Measurements from ENCODE around the gene JAM3. TPM values are rescaled to one million over a fixed set of nuclear protein-coding genes. Genes with fewer than 3 reads are reported as not detected.

Gene JAM3
- total and polyA plus RNA-seq, 2 donors (not counting 3 experiments of a cell fraction or from before 2014, with no cell fraction given) = 78.8 to 137 TPM

DNA sequence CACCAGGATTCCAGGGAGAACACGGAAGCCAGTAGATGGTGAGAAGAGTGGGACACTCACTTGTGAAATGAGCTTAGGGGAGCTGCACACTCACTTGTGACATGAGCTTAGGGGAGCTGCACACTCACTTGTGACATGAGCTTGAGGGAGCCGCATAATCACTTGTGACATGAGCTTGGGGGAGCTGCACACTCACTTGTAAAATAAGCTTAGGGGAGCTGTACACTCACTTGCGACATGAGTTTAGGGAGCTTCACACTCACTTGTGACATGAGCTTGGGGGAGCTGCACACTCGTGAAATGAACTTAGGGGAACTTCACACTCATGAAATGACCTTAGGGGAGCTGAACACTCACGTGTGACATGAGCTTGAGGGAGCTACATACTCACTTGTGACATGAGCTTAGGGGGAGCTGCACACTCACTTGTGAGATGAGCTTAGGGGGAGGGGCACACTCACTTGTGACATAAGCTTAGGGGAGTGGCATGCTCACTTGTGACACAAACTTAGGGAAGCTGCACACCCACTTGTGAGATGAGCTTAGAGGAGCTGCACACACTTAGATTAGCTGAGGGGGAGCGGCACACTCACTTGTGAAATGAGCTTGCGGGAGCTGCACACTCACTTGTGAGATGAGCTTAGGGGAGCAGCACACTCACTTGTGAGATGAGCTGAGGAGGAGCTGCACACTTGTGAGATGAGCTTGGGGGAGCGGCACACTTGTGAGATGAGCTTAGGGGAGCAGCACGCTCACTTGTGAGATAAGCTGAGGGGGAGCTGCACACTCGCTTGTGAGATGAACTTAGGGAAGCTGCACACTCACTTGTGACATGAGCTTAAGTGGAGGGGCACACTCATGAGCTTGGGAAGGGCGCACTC is 95.9 kb downstream of the JAM3 start:
- no peak overlapping the region for H3K9ac ChIP-seq (replicated peaks; ENCODE audit: extremely low read depth, insufficient read depth, low read length)
- H3K27ac ChIP-seq (ENCODE audit: insufficient read depth, low read depth, low read length) = no peak overlapping the region
- DNase-seq (ENCODE audit: low read depth, low spot score) = no peak
- ChIA-PET CTCF (interaction anchor here (1.0 to 2.2 kb wide), 4 partner anchors 10 to 119 kb away, joined by 3 to 15 read pairs (median 4); no protein-coding TSS in a partner anchor), POLR2A (no interaction called here)
- TF ChIP-seq, protein P1, sequence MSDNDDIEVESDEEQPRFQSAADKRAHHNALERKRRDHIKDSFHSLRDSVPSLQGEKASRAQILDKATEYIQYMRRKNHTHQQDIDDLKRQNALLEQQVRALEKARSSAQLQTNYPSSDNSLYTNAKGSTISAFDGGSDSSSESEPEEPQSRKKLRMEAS (IDR thresholded peaks at IDR 0.05; ENCODE audit: insufficient read depth, insufficient read length) = no peak
- no peak for TF ChIP-seq POLR2A (IDR thresholded peaks at IDR 0.05; ENCODE audit: low read depth, low read length)
- no peak for TF ChIP-seq JUN (IDR thresholded peaks at IDR 0.05; ENCODE audit: borderline replicate concordance, insufficient read depth, insufficient read length, low read depth)
- TF ChIP-seq FOS (IDR thresholded peaks at IDR 0.05; ENCODE audit: borderline replicate concordance, insufficient read depth, low read length) = no peak
- no peaks in the 10 kb centered on the region for H3K79me2 ChIP-seq (ENCODE audit: control insufficient read depth, insufficient read depth, low read length)
- H3K9me3 ChIP-seq (replicated peaks; ENCODE audit: control insufficient read depth, insufficient read depth, low read length) = no peaks in the 10 kb centered on the region
- no peak overlapping the region for H2AFZ ChIP-seq (ENCODE audit: low read depth, low read length)
- peaks cover 20 to 26% of the 10 kb centered on the region in 2 experiments for H3K36me3 ChIP-seq (ENCODE audit: control insufficient read depth in 2 of 2, extremely low read depth in 1 of 2, insufficient read depth in 2 of 2, low read length in 2 of 2)
- H3K4me1 ChIP-seq (ENCODE audit: control insufficient read depth, extremely low read depth, insufficient read depth, low read length) = no peaks in the 10 kb centered on the region
- BruUV-seq (replicated peaks) = no TSS peak
- dilution Hi-C loops (cut with MboI; ENCODE audit: extremely low pct_ligation_motif_present, low sequenced_read_pairs) (no loop called here), intact Hi-C loops (cut with micrococcal nuclease) (no loop called here)
- no peaks in the 10 kb centered on the region for H3K27me3 ChIP-seq (ENCODE audit: control insufficient read depth in 2 of 2, insufficient read depth in 2 of 2, low read length in 2 of 2)
- H3K4me3 ChIP-seq (replicated peaks in 1 of 3; ENCODE audit: insufficient read depth in 1 of 3, low read depth in 1 of 3, low read length in 3 of 3) = no peak overlapping the region
- H4K20me1 ChIP-seq (replicated peaks; ENCODE audit: control insufficient read depth, extremely low read depth, insufficient read depth, low read length) = no peaks in the 10 kb centered on the region
- H3K9me1 ChIP-seq (replicated peaks; ENCODE audit: control insufficient read depth, extremely low read depth, insufficient read depth, low read length) = no peaks in the 10 kb centered on the region
- H3K4me2 ChIP-seq (ENCODE audit: insufficient read depth, low read length) = no peak overlapping the region
- no peak for FAIRE-seq

DNA sequence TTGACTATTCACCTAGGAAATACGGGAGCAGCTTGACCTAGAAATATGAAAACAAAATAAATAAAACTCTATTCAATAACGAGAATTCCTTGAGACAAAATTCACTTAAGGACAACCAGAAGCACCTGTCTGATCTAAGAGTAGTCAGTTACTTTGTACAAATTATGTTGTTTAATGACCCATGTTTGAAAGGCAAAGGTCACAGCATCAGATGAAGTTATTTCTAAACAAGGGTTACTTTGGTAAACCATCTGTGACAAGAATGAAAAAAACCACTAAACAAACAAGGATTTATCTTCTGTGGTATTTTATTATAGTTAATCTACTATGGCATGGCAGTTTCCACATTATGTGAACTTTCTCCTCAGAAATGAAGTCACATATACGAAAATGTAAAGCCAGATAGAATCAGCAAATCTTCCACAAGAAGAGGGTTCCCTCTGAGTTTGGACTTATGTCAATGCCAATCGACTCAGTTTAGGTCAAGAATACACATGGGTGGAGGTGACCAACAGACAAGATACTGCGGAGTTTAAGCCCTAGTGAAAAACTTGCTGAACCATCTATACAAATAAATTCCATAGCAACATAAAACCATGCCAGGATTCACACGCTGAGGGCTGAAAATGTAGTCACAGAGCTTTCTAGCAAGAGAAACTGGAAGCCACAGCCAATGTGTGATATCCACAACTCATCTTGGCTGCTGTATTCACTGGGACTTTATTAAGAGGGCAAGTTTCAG is 101.5 kb downstream of the JAM3 start:
- dilution Hi-C loops (cut with MboI; ENCODE audit: extremely low pct_ligation_motif_present, low sequenced_read_pairs) = no loop called here
- ChIA-PET POLR2A (no interaction called here), CTCF (no interaction called here)
- Histone ChIP-seq H3K9ac (replicated peaks; ENCODE audit: extremely low read depth, insufficient read depth, low read length) (no peak overlapping the region), H3K79me2 (ENCODE audit: control insufficient read depth, insufficient read depth, low read length) (no peaks in the 10 kb centered on the region), H4K20me1 (replicated peaks; ENCODE audit: control insufficient read depth, extremely low read depth, insufficient read depth, low read length) (no peaks in the 10 kb centered on the region), H3K27ac (ENCODE audit: insufficient read depth, low read depth, low read length) (no peak overlapping the region), H3K4me3 (replicated peaks in 1 of 3; ENCODE audit: insufficient read depth in 1 of 3, low read depth in 1 of 3, low read length in 3 of 3) (no peak overlapping the region), H3K4me2 (ENCODE audit: insufficient read depth, low read length) (no peak overlapping the region), H3K27me3 (ENCODE audit: control insufficient read depth in 2 of 2, insufficient read depth in 2 of 2, low read length in 2 of 2) (no peaks in the 10 kb centered on the region), H3K9me3 (replicated peaks; ENCODE audit: control insufficient read depth, insufficient read depth, low read length) (no peaks in the 10 kb centered on the region), H2AFZ (ENCODE audit: low read depth, low read length) (no peak overlapping the region), H3K9me1 (replicated peaks; ENCODE audit: control insufficient read depth, extremely low read depth, insufficient read depth, low read length) (no peaks in the 10 kb centered on the region), H3K4me1 (ENCODE audit: control insufficient read depth, extremely low read depth, insufficient read depth, low read length) (no peaks in the 10 kb centered on the region), H3K36me3 (ENCODE audit: control insufficient read depth in 2 of 2, extremely low read depth in 1 of 2, insufficient read depth in 2 of 2, low read length in 2 of 2) (peaks cover 11 to 17% of the 10 kb centered on the region in 2 experiments)
- FAIRE-seq (peak; percentile 8), DNase-seq (ENCODE audit: low read depth, low spot score) (no peak)
- no TSS peak for BruUV-seq (replicated peaks)
- intact Hi-C loops (cut with micrococcal nuclease) = no loop called here
- no peak for TF ChIP-seq FOS (IDR thresholded peaks at IDR 0.05; ENCODE audit: borderline replicate concordance, insufficient read depth, low read length)
- TF ChIP-seq, protein P1 (IDR thresholded peaks at IDR 0.05; ENCODE audit: insufficient read depth, insufficient read length) = no peak
- TF ChIP-seq, protein P2, sequence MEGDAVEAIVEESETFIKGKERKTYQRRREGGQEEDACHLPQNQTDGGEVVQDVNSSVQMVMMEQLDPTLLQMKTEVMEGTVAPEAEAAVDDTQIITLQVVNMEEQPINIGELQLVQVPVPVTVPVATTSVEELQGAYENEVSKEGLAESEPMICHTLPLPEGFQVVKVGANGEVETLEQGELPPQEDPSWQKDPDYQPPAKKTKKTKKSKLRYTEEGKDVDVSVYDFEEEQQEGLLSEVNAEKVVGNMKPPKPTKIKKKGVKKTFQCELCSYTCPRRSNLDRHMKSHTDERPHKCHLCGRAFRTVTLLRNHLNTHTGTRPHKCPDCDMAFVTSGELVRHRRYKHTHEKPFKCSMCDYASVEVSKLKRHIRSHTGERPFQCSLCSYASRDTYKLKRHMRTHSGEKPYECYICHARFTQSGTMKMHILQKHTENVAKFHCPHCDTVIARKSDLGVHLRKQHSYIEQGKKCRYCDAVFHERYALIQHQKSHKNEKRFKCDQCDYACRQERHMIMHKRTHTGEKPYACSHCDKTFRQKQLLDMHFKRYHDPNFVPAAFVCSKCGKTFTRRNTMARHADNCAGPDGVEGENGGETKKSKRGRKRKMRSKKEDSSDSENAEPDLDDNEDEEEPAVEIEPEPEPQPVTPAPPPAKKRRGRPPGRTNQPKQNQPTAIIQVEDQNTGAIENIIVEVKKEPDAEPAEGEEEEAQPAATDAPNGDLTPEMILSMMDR (IDR thresholded peaks at IDR 0.05; ENCODE audit: extremely low read depth in 1 of 2, insufficient read depth in 1 of 2, low read depth in 1 of 2, low read length in 2 of 2) = no peak
- TF ChIP-seq POLR2AphosphoS5 (IDR thresholded peaks at IDR 0.05; ENCODE audit: insufficient read depth, low read depth, low read length) = no peak
- no peak for TF ChIP-seq GATA2 (IDR thresholded peaks at IDR 0.05; ENCODE audit: insufficient read depth, insufficient read length, low read depth, low read length)
- no peak for TF ChIP-seq MYC (IDR thresholded peaks at IDR 0.05; ENCODE audit: low read depth, low read length)
- no peak for TF ChIP-seq JUN (IDR thresholded peaks at IDR 0.05; ENCODE audit: borderline replicate concordance, insufficient read depth, insufficient read length, low read depth)
- no peak for TF ChIP-seq POLR2A (IDR thresholded peaks at IDR 0.05; ENCODE audit: low read depth, low read length)
- TF ChIP-seq EZH2 (IDR thresholded peaks at IDR 0.05; ENCODE audit: borderline replicate concordance, low read depth, low read length, severe bottlenecking) = no peak
